H1 (cell line): ENCODE measurements around the gene TMTC2. TPM values are rescaled to one million over a fixed set of nuclear protein-coding genes. Genes with fewer than 3 reads are reported as not detected.

ENCODE experiments used
- CTCF ChIA-PET: fragments of 300-600 bp; sonication (Branson Sonifier 250); formaldehyde crosslinking; loops from one replicate; lab custom pipeline; 2021; ENCODE audit not compliant: partially characterized antibody; lab: Charles Lee
- POLR2A ChIA-PET: fragments of 300-600 bp; sonication (Branson Sonifier 250); formaldehyde crosslinking; loops from one replicate; lab custom pipeline; 2021; ENCODE audit warnings: inconsistent platforms; ENCODE audit not compliant: partially characterized antibody; lab: Charles Lee
- DNase-seq, 2 experiments: peaks; one replicate each; pipeline versions ENCODE4 v3.0.0 to v3.0.0-alpha.2; 2010 to 2022; ENCODE audit warnings: low spot score in 2 of 2, low read depth in 1 of 2, mixed read lengths in 1 of 2
- FAIRE-seq: peaks from 2 replicates; lab custom pipeline; 2011; peaks lifted over from hg19 to GRCh38; lab: Jason Lieb, UNC
- H2AFZ ChIP-seq: 2 replicates; pipeline ENCODE4 v1.8.1; 2012; ENCODE audit warnings: low read length, inconsistent platforms
- H2AK5ac ChIP-seq: 2 replicates; pipeline ENCODE4 v1.6.1; 2013; ENCODE audit warnings: low read depth, low read length
- H2BK120ac ChIP-seq: replicated peaks from 2 replicates; pipeline ENCODE3; 2013; ENCODE audit warnings: low read depth, low read length, inconsistent platforms
- H2BK12ac ChIP-seq: 2 replicates; pipeline ENCODE4 v1.6.1; 2013; ENCODE audit warnings: low read depth, low read length
- H2BK15ac ChIP-seq: 2 replicates; pipeline ENCODE4 v1.6.1; 2013; ENCODE audit warnings: low read length
- H2BK20ac ChIP-seq: 2 replicates; pipeline ENCODE4 v1.6.1; 2013; ENCODE audit warnings: low read length
- H2BK5ac ChIP-seq: 2 replicates; pipeline ENCODE4 v1.6.1; 2013; ENCODE audit warnings: low read depth, low read length
- H3K14ac ChIP-seq: 2 replicates; pipeline ENCODE4 v1.6.1; 2013; ENCODE audit warnings: inconsistent platforms; ENCODE audit not compliant: insufficient read length
- H3K18ac ChIP-seq: 2 replicates; pipeline ENCODE4 v1.6.1; 2013; ENCODE audit warnings: low read length; ENCODE audit errors: extremely low read depth
- H3K23ac ChIP-seq: 2 replicates; pipeline ENCODE4 v1.6.1; 2013; ENCODE audit warnings: inconsistent platforms; ENCODE audit not compliant: insufficient read length
- H3K23me2 ChIP-seq: 2 replicates; pipeline ENCODE4 v1.6.1; 2013; ENCODE audit warnings: low read depth, low read length
- H3K27ac ChIP-seq: 2 replicates; pipeline ENCODE4 v1.6.1; 2011; ENCODE audit warnings: low read depth, low read length, inconsistent platforms
- H3K27me3 ChIP-seq, 4 experiments: replicated peaks in 1 of 4; 1 replicate in 1 of 4; 2 replicates in 3 of 4; pipeline versions ENCODE4 v1.6.1 to v1.8.1; 2011 to 2013; ENCODE audit warnings: low read length in 3 of 4, mild to moderate bottlenecking in 3 of 4, inconsistent platforms in 2 of 4, mixed read lengths in 2 of 4, moderate library complexity in 1 of 4; ENCODE audit not compliant: control insufficient read depth in 3 of 4, insufficient read depth in 3 of 4; ENCODE audit errors: extremely low read depth in 1 of 4
- H3K36me3 ChIP-seq, 4 experiments: 2 replicates each; pipeline versions ENCODE4 v1.6.1 to v1.8.1; 2011 to 2013; ENCODE audit warnings: mild to moderate bottlenecking in 4 of 4, low read length in 3 of 4, moderate library complexity in 2 of 4, control low read depth in 1 of 4, inconsistent platforms in 1 of 4; ENCODE audit not compliant: insufficient read depth in 4 of 4, control insufficient read depth in 2 of 4
- H3K4ac ChIP-seq: replicated peaks from 2 replicates; pipeline ENCODE3; 2013; ENCODE audit warnings: low read length, low read depth, mixed read lengths, inconsistent platforms; ENCODE audit not compliant: insufficient read length
- H3K4me1 ChIP-seq, 4 experiments: replicated peaks in 1 of 4; 1 replicate in 1 of 4; 2 replicates in 3 of 4; pipeline versions ENCODE4 v1.6.1 to v1.8.1; 2011 to 2013; ENCODE audit warnings: low read length in 3 of 4, inconsistent platforms in 2 of 4, mixed read lengths in 1 of 4; ENCODE audit not compliant: insufficient read depth in 4 of 4, control insufficient read depth in 3 of 4
- H3K4me2 ChIP-seq, 2 experiments: 2 replicates each; pipeline versions ENCODE4 v1.6.1 to v1.8.1; 2011 to 2013; ENCODE audit warnings: low read depth in 2 of 2, low read length in 2 of 2, control low read depth in 1 of 2, inconsistent platforms in 1 of 2, mild to moderate bottlenecking in 1 of 2; ENCODE audit not compliant: insufficient read depth in 1 of 2
- H3K4me3 ChIP-seq, 4 experiments: fragments of 200-600, 300-600 bp in 1 of 4; sonication (generic), shearing (Covaris generic), sonication (Bioruptor Twin) in 1 of 4; 2 replicates each; pipeline versions ENCODE4 v1.5.1 to v1.8.1; 2011 to 2016; ENCODE audit warnings: low read length in 4 of 4, low read depth in 3 of 4, control low read depth in 2 of 4, inconsistent platforms in 2 of 4, mild to moderate bottlenecking in 2 of 4, mixed read lengths in 1 of 4, moderate library complexity in 1 of 4; ENCODE audit not compliant: insufficient read depth in 2 of 4; ENCODE audit errors: extremely low read depth in 1 of 4
- H3K56ac ChIP-seq: replicated peaks from 2 replicates; pipeline ENCODE3; 2013; ENCODE audit warnings: low read depth, mild to moderate bottlenecking, mixed read lengths, low read length, inconsistent platforms; ENCODE audit not compliant: insufficient read length
- H3K79me1 ChIP-seq: 2 replicates; pipeline ENCODE4 v1.6.1; 2013; ENCODE audit warnings: low read depth, low read length, control low read depth
- H3K79me2 ChIP-seq, 2 experiments: 2 replicates each; pipeline versions ENCODE4 v1.6.1 to v1.8.1; 2012 to 2013; ENCODE audit warnings: low read length in 2 of 2, mild to moderate bottlenecking in 2 of 2, inconsistent platforms in 1 of 2; ENCODE audit not compliant: insufficient read depth in 2 of 2, control insufficient read depth in 1 of 2
- H3K9ac ChIP-seq, 4 experiments: replicated peaks in 1 of 4; 1 replicate in 1 of 4; 2 replicates in 3 of 4; pipeline versions ENCODE4 v1.6.1 to v1.8.1; 2011 to 2013; ENCODE audit warnings: low read depth in 3 of 4, low read length in 3 of 4, control low read depth in 2 of 4, mild to moderate bottlenecking in 2 of 4, moderate library complexity in 2 of 4, inconsistent platforms in 1 of 4; ENCODE audit errors: extremely low read depth in 1 of 4
- H3K9me3 ChIP-seq, 2 experiments: 2 replicates each; pipeline versions ENCODE4 v1.6.1 to v1.8.1; 2012 to 2013; ENCODE audit warnings: mild to moderate bottlenecking in 2 of 2, moderate library complexity in 2 of 2, control low read depth in 1 of 2, inconsistent platforms in 1 of 2, low read depth in 1 of 2, low read length in 1 of 2, mixed read lengths in 1 of 2; ENCODE audit not compliant: insufficient read depth in 2 of 2
- H4K20me1 ChIP-seq, 2 experiments: replicated peaks in 1 of 2; 2 replicates each; pipeline versions ENCODE3 to v1.8.1; 2011 to 2013; ENCODE audit warnings: inconsistent platforms in 2 of 2, low read length in 2 of 2, mild to moderate bottlenecking in 1 of 2; ENCODE audit not compliant: insufficient read depth in 2 of 2, control insufficient read depth in 1 of 2
- H4K5ac ChIP-seq: 2 replicates; pipeline ENCODE4 v1.6.1; 2013; ENCODE audit warnings: low read length, low read depth, mixed read lengths, inconsistent platforms; ENCODE audit not compliant: insufficient read length
- H4K8ac ChIP-seq: 2 replicates; pipeline ENCODE4 v1.8.0; 2013; ENCODE audit warnings: mild to moderate bottlenecking, moderate library complexity, low read length, inconsistent platforms; ENCODE audit not compliant: insufficient read depth; ENCODE audit errors: extremely low read depth
- H4K91ac ChIP-seq: replicated peaks from 2 replicates; pipeline ENCODE3; 2013; ENCODE audit warnings: low read length, mixed read lengths, inconsistent platforms; ENCODE audit not compliant: insufficient read length
- CBX5 ChIP-seq: fragments of 300-800, 300-1000 bp; sonication (generic); IDR thresholded peaks from 2 replicates; pipeline ENCODE4 v1.7.1; 2016; ENCODE audit warnings: antibody characterized with exemption, low read length, low read depth
- CHD1 ChIP-seq: IDR thresholded peaks from 2 replicates; pipeline ENCODE4 v1.6.1; 2012; ENCODE audit warnings: low read depth, low read length, improper control_type of control experiment
- CTBP2 ChIP-seq: IDR thresholded peaks from 2 replicates; pipeline ENCODE4 v1.7.0; 2011; ENCODE audit warnings: borderline replicate concordance, mild to moderate bottlenecking, moderate library complexity, mixed read lengths, low read length; ENCODE audit not compliant: insufficient read depth, insufficient read length
- EGR1 ChIP-seq: IDR thresholded peaks from 2 replicates; pipeline ENCODE4 v1.6.1; 2011; ENCODE audit warnings: low read depth, low read length, borderline replicate concordance
- FOSL1 ChIP-seq: IDR thresholded peaks from 2 replicates; pipeline ENCODE4 v1.6.1; 2011; ENCODE audit warnings: mild to moderate bottlenecking, low read depth, low read length, moderate library complexity; ENCODE audit not compliant: insufficient read depth
- GABPA ChIP-seq: IDR thresholded peaks from 2 replicates; pipeline ENCODE4 v1.6.1; 2011; ENCODE audit warnings: mild to moderate bottlenecking, low read length, moderate library complexity, borderline replicate concordance; ENCODE audit not compliant: insufficient read depth
- KDM1A ChIP-seq: fragments of 200-600, 300-600 bp; sonication (generic); IDR thresholded peaks from 2 replicates; pipeline ENCODE4 v1.7.1; 2016; ENCODE audit warnings: mild to moderate bottlenecking, low read length, borderline replicate concordance
- KDM4A ChIP-seq: IDR thresholded peaks from one replicate; pipeline ENCODE4 v1.7.1; 2012; ENCODE audit warnings: low read depth, mild to moderate bottlenecking, moderate library complexity, low read length, inconsistent platforms; ENCODE audit not compliant: severe bottlenecking
- RAD21 ChIP-seq, 2 experiments: IDR thresholded peaks in 1 of 2; conservative IDR thresholded peaks in 1 of 2; 2 replicates each; pipeline ENCODE4 v1.6.1; 2011; ENCODE audit warnings: low read depth in 2 of 2, low read length in 2 of 2, improper control_type of control experiment in 1 of 2, inconsistent platforms in 1 of 2, mild to moderate bottlenecking in 1 of 2, moderate library complexity in 1 of 2
- SIRT6 ChIP-seq: IDR thresholded peaks from one replicate; pipeline ENCODE4 v1.7.1; 2012; ENCODE audit warnings: low read length, inconsistent platforms
- TBP ChIP-seq: IDR thresholded peaks from 2 replicates; pipeline ENCODE4 v1.6.1; 2011; ENCODE audit warnings: low read depth, low read length, improper control_type of control experiment
- TCF12 ChIP-seq: IDR thresholded peaks from 2 replicates; pipeline ENCODE4 v1.6.1; 2011; ENCODE audit warnings: low read depth, mild to moderate bottlenecking, low read length
- WGBS, 2 experiments: shearing (Covaris generic) in 1 of 2; methylation state at CpG; one replicate each; pipeline versions ENCODE4 v1.1.6 to v1.1.7; 2013 to 2015; ENCODE audit warnings: low lambda C conversion rate in 2 of 2, mixed read lengths in 2 of 2, inconsistent platforms in 1 of 2, low coverage in 1 of 2, missing lambda C conversion rate in 1 of 2; ENCODE audit not compliant: insufficient replicate concordance in 2 of 2, insufficient coverage in 1 of 2, insufficient read length in 1 of 2; ENCODE audit errors: extremely low coverage in 1 of 2, missing lambda C conversion rate in 1 of 2; 5-methylcytosine and 5-hydroxymethylcytosine counted together
- polyA plus RNA-seq, 7 experiments: library from polyadenylated mRNA; depleted of rRNA in 3 of 7; stranded (reverse) in 5 of 7; unstranded in 2 of 7; fragments of >200 nt in 5 of 7; fragments of 200-250 nt in 2 of 7; gene quantifications; 1 replicate in 5 of 7; 2 replicates in 1 of 7; 4 replicates in 1 of 7; pipeline versions ENCODE4 v1.2.1 to v1.2.3, GENCODE V29; 2011 to 2013; ENCODE audit warnings: missing spikeins in 2 of 7, mixed read lengths in 2 of 7
- total RNA-seq: library from RNA; stranded (reverse); fragmentation: NEBNext Ultra II Directional; extraction: Animal tissue kit (Norgen Biotek cat#: 25700); gene quantifications from 2 replicates; pipeline ENCODE4 v1.2.1, GENCODE V29; 2021
- TF ChIP-seq, protein P1 (sequence below): IDR thresholded peaks from 2 replicates; pipeline ENCODE4 v1.6.1; 2011; ENCODE audit warnings: low read length, improper control_type of control experiment

TMTC2 gene
- total and polyA plus RNA-seq, 2 of the 8 experiments (the other 6 are each of a cell fraction or from before 2014, with no cell fraction given): 2.3 to 3.9 TPM

DNA sequence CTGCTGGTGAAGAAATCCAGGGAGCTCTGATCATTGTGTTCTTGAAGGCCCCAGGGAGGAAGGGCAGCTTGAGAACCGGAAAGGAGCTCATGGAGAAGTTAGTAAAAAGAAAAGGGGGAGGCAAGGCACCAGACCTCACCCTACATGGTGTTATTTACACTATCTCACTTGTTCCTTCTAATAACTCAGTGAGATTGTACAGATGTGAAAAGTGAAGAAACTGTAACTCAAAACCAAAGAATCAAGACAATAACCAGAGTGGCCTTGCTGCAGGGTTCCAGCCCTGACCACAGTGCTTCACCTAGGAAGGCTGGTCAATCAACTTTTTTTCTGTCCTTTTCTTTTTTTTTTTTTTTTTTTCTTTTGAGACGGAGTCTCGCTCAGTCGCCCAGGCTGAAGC lies 353.6 kb downstream of the TMTC2 start:
- no peak overlapping the region for H3K14ac ChIP-seq
- no peak overlapping the region for H4K8ac ChIP-seq
- 80% methylated on average over 1 of the region's 4 CpGs; no CpG with 5 or more reads in 1 of the 2 experiments for WGBS, 2 experiments
- H3K79me1 ChIP-seq: no peaks in the 10 kb centered on the region
- no peak overlapping the region for H3K4me2 ChIP-seq
- no peak overlapping the region for H4K5ac ChIP-seq
- no peak overlapping the region for H2BK20ac ChIP-seq
- no peak overlapping the region for H3K27ac ChIP-seq
- H3K27me3 ChIP-seq: peaks cover 0 to 1% (median 0%) of the 10 kb centered on the region in 4 experiments; a peak in 1 of 7 replicates
- H3K4ac ChIP-seq: no peak overlapping the region
- H2AFZ ChIP-seq: no peak overlapping the region
- no peak overlapping the region for H2BK120ac ChIP-seq
- H4K20me1 ChIP-seq: no peaks in the 10 kb centered on the region
- peaks cover 2 to 8% (median 5%) of the 10 kb centered on the region in 4 experiments; a peak in 4 of 7 replicates for H3K4me1 ChIP-seq
- H3K23ac ChIP-seq: no peak overlapping the region
- no peak overlapping the region for H2BK12ac ChIP-seq
- H3K36me3 ChIP-seq: no peaks in the 10 kb centered on the region
- no peak overlapping the region for H3K9ac ChIP-seq
- CTCF ChIA-PET: interaction anchor here (0.6 to 1.1 kb wide), 3 partner anchors 16 to 35 kb away, joined by 3 read pairs; no protein-coding TSS in a partner anchor
- FAIRE-seq (no peak), DNase-seq (no peak)
- no peak overlapping the region for H4K91ac ChIP-seq
- POLR2A ChIA-PET: no interaction called here
- no peak overlapping the region for H2BK15ac ChIP-seq
- no peaks in the 10 kb centered on the region for H3K79me2 ChIP-seq
- no peaks in the 10 kb centered on the region for H3K9me3 ChIP-seq
- H2AK5ac ChIP-seq: no peak overlapping the region
- H3K18ac ChIP-seq: no peak overlapping the region
- H3K4me3 ChIP-seq: no peak overlapping the region
- no peak overlapping the region for H2BK5ac ChIP-seq
- H3K23me2 ChIP-seq: no peaks in the 10 kb centered on the region
- no peak overlapping the region for H3K56ac ChIP-seq
- TF ChIP-seq TBP (no peak), RAD21 (IDR thresholded peaks at IDR 0.05 in 1 of 2, conservative IDR thresholded peaks at IDR 0.05 in 1 of 2; ENCODE audit: low read depth in 2 of 2, low read length in 2 of 2) (no peak), KDM4A (no peak), SIRT6 (no peak), EGR1 (no peak), CHD1 (no peak), TCF12 (no peak), FOSL1 (no peak), KDM1A (no peak), CTBP2 (no peak), CBX5 (no peak), GABPA (no peak)
- TF ChIP-seq, protein P1, sequence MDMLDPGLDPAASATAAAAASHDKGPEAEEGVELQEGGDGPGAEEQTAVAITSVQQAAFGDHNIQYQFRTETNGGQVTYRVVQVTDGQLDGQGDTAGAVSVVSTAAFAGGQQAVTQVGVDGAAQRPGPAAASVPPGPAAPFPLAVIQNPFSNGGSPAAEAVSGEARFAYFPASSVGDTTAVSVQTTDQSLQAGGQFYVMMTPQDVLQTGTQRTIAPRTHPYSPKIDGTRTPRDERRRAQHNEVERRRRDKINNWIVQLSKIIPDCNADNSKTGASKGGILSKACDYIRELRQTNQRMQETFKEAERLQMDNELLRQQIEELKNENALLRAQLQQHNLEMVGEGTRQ: no peak
